ENCODE results near the gene TRAPPC10.

TRAPPC10 gene

DNA sequence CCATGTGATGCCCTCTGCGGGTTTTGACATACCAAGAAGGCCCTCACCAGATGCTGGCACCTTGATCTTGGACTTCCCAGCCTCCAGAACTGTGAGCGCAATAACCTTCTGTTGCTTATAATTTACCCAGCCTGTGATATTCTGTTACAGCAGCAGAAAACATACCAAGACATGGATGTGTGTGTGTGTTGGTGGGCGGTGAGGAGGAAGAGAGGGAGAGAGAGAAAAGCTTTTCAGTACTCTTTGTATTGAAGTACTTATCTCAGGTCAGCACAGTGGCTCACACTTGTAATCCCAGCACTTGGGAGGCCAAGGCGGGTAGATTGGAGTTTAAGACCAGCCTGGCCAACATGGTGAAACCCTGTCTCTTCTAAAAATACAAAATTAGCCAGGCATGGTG, 23.1 kb downstream of the TRAPPC10 start:
- no peak for DNase-seq (ENCODE audit: low read depth, low spot score)
- Histone ChIP-seq H3K27me3 (ENCODE audit: control insufficient read depth, insufficient read depth, low read length) (no peaks in the 10 kb centered on the region), H3K4me3 (ENCODE audit: low read length) (no peak overlapping the region), H3K36me3 (ENCODE audit: control insufficient read depth, insufficient read depth, low read length) (peaks cover 13% of the 10 kb centered on the region; the same call in 1 of the 2 replicates), H3K27ac (ENCODE audit: low read length) (no peak overlapping the region), H3K9me3 (ENCODE audit: control insufficient read depth, insufficient read depth, low read length) (no peaks in the 10 kb centered on the region), H3K4me1 (ENCODE audit: control insufficient read depth, insufficient read depth, low read length) (no peaks in the 10 kb centered on the region)
- WGBS (ENCODE audit: insufficient coverage, insufficient read length): no CpG with 5 or more reads among the region's 4 CpGs

- Histone ChIP-seq H3K36me3 (ENCODE audit: control insufficient read depth, insufficient read depth, low read length) (peaks cover 13% of the 10 kb centered on the region; the same call in 1 of the 2 replicates), H3K9me3 (ENCODE audit: control insufficient read depth, insufficient read depth, low read length) (no peaks in the 10 kb centered on the region), H3K4me3 (ENCODE audit: low read length) (no peak overlapping the region), H3K27me3 (ENCODE audit: control insufficient read depth, insufficient read depth, low read length) (no peaks in the 10 kb centered on the region), H3K27ac (ENCODE audit: low read length) (no peak overlapping the region), H3K4me1 (ENCODE audit: control insufficient read depth, insufficient read depth, low read length) (no peaks in the 10 kb centered on the region)
- no peak for DNase-seq (ENCODE audit: low read depth, low spot score)
- 100% methylated on average over 3 of the region's 14 CpGs for WGBS (ENCODE audit: insufficient coverage, insufficient read length)
Observed at GRCh38 chr21:44038063-44038462, 26.0 kb downstream of the TRAPPC10 start.

GRCh38 chr21:44039828-44040227, 27.7 kb downstream of the TRAPPC10 start:
- Histone ChIP-seq H3K9me3 (ENCODE audit: control insufficient read depth, insufficient read depth, low read length) (no peaks in the 10 kb centered on the region), H3K36me3 (ENCODE audit: control insufficient read depth, insufficient read depth, low read length) (peaks cover 10% of the 10 kb centered on the region; the same call in 1 of the 2 replicates), H3K27ac (ENCODE audit: low read length) (no peak overlapping the region), H3K4me3 (ENCODE audit: low read length) (no peak overlapping the region), H3K27me3 (ENCODE audit: control insufficient read depth, insufficient read depth, low read length) (no peaks in the 10 kb centered on the region), H3K4me1 (ENCODE audit: control insufficient read depth, insufficient read depth, low read length) (no peaks in the 10 kb centered on the region)
- no peak for DNase-seq (ENCODE audit: low read depth, low spot score)
- no CpG with 5 or more reads among the region's 5 CpGs for WGBS (ENCODE audit: insufficient coverage, insufficient read length)

DNA sequence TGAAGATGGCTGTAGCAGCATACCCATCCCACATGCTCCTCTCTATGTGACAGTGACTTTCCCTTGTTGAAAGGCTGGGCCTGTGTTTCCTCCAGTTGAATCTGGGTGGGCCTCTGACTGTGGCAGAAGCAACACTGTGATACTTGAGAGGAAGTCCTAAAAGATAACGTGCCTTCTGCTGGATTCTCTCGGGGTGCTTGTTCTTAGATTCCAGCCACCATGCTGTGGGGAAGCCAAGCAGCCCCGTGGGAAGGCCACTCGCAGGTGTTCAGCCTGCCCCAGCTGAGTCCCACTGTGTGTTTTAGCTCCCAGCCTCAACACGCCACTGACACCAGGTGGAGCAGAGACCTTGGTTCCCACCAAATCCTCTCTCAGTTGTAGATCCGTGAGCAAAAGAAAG, 31.5 kb downstream of the TRAPPC10 start:
- DNase-seq (ENCODE audit: low read depth, low spot score): no peak
- no peaks in the 10 kb centered on the region for H3K9me3 ChIP-seq (ENCODE audit: control insufficient read depth, insufficient read depth, low read length)
- WGBS (ENCODE audit: insufficient coverage, insufficient read length): no CpG with 5 or more reads among the region's 6 CpGs
- no peaks in the 10 kb centered on the region for H3K27me3 ChIP-seq (ENCODE audit: control insufficient read depth, insufficient read depth, low read length)
- no peak overlapping the region for H3K4me3 ChIP-seq (ENCODE audit: low read length)
- H3K36me3 ChIP-seq (ENCODE audit: control insufficient read depth, insufficient read depth, low read length): no peaks in the 10 kb centered on the region
- no peak overlapping the region for H3K27ac ChIP-seq (ENCODE audit: low read length)
- no peaks in the 10 kb centered on the region for H3K4me1 ChIP-seq (ENCODE audit: control insufficient read depth, insufficient read depth, low read length)

GRCh38 chr21:44046734-44047133, 34.6 kb downstream of the TRAPPC10 start:
- no peaks in the 10 kb centered on the region for H3K4me1 ChIP-seq (ENCODE audit: control insufficient read depth, insufficient read depth, low read length)
- H3K27me3 ChIP-seq (ENCODE audit: control insufficient read depth, insufficient read depth, low read length): no peaks in the 10 kb centered on the region
- DNase-seq (ENCODE audit: low read depth, low spot score): no peak
- no peak overlapping the region for H3K27ac ChIP-seq (ENCODE audit: low read length)
- no peaks in the 10 kb centered on the region for H3K36me3 ChIP-seq (ENCODE audit: control insufficient read depth, insufficient read depth, low read length)
- no peak overlapping the region for H3K4me3 ChIP-seq (ENCODE audit: low read length)
- H3K9me3 ChIP-seq (ENCODE audit: control insufficient read depth, insufficient read depth, low read length): no peaks in the 10 kb centered on the region
- no CpG with 5 or more reads among the region's 18 CpGs for WGBS (ENCODE audit: insufficient coverage, insufficient read length)

DNA sequence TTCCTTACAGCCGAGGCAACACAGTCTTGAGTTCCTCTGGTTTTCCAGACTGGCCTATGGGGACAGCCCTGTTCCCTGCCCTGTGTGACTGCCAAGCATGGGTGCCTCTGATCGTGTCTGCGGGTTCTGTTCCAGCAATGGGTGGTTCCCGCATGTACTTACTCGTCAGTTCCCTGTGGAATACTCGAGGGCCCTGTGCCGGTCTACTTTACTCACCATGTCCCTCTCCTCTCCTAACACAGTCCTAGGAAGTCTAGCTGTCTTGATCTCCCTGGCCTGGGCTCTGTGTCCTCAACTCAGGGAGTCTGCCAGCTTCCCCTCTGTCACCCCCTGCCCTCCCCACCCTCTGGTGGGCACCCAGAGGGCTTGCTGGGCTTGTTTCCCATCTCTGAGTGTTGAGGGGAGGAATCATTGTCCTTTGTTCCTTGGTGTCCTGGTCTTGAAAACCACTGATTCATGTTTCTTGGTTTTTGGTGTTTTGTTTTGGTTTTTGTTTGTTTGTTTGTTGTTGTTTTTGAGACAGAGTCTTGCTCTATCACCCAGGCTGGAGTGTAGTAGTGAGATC, 36.0 kb downstream of the TRAPPC10 start:
- H3K27ac ChIP-seq (ENCODE audit: low read length): no peak overlapping the region
- no CpG with 5 or more reads among the region's 7 CpGs for WGBS (ENCODE audit: insufficient coverage, insufficient read length)

DNA sequence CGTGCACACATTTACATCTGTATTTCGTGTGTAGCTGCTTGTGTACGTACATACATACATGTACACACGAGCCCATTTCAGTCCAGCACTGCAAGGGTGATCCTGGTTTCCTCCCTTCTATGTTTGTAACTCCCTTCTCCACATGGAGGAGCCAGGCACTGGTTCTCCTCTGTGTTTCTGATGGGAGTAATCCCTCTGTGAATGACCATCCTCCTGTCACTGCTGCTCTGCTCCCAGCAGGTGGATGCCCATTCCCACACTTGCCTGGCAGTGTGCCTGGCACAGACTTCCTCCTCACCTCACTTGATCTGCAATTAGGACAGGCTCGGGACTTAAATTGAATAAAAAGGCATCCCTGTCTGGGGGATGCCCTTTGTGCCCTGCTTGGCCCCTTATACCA, 37.1 kb downstream of the TRAPPC10 start:
- Histone ChIP-seq H3K9me3 (ENCODE audit: control insufficient read depth, insufficient read depth, low read length) (no peaks in the 10 kb centered on the region), H3K36me3 (ENCODE audit: control insufficient read depth, insufficient read depth, low read length) (no peaks in the 10 kb centered on the region; the same call in 1 of the 2 replicates), H3K4me1 (ENCODE audit: control insufficient read depth, insufficient read depth, low read length) (no peaks in the 10 kb centered on the region), H3K27me3 (ENCODE audit: control insufficient read depth, insufficient read depth, low read length) (no peaks in the 10 kb centered on the region), H3K27ac (ENCODE audit: low read length) (no peak overlapping the region), H3K4me3 (ENCODE audit: low read length) (no peak overlapping the region)
- DNase-seq (ENCODE audit: low read depth, low spot score): no peak
- WGBS (ENCODE audit: insufficient coverage, insufficient read length): no CpG with 5 or more reads among the region's 5 CpGs

More for the DNA sequence above, 36.0 kb downstream of the TRAPPC10 start:
- no peaks in the 10 kb centered on the region; the same call in 1 of the 2 replicates for H3K36me3 ChIP-seq (ENCODE audit: control insufficient read depth, insufficient read depth, low read length)
- H3K9me3 ChIP-seq (ENCODE audit: control insufficient read depth, insufficient read depth, low read length): no peaks in the 10 kb centered on the region
- no peaks in the 10 kb centered on the region for H3K4me1 ChIP-seq (ENCODE audit: control insufficient read depth, insufficient read depth, low read length)
- no peak overlapping the region for H3K4me3 ChIP-seq (ENCODE audit: low read length)
- no peaks in the 10 kb centered on the region for H3K27me3 ChIP-seq (ENCODE audit: control insufficient read depth, insufficient read depth, low read length)
- no peak for DNase-seq (ENCODE audit: low read depth, low spot score)

GRCh38 chr21:44049606-44050005, 37.5 kb downstream of the TRAPPC10 start:
- Histone ChIP-seq H3K4me1 (ENCODE audit: control insufficient read depth, insufficient read depth, low read length) (no peaks in the 10 kb centered on the region), H3K9me3 (ENCODE audit: control insufficient read depth, insufficient read depth, low read length) (no peaks in the 10 kb centered on the region), H3K36me3 (ENCODE audit: control insufficient read depth, insufficient read depth, low read length) (no peaks in the 10 kb centered on the region; the same call in 1 of the 2 replicates), H3K27ac (ENCODE audit: low read length) (no peak overlapping the region), H3K4me3 (ENCODE audit: low read length) (no peak overlapping the region), H3K27me3 (ENCODE audit: control insufficient read depth, insufficient read depth, low read length) (no peaks in the 10 kb centered on the region)
- WGBS (ENCODE audit: insufficient coverage, insufficient read length): no CpG with 5 or more reads among the region's 3 CpGs
- no peak for DNase-seq (ENCODE audit: low read depth, low spot score)

- Histone ChIP-seq H3K4me1 (ENCODE audit: control insufficient read depth, insufficient read depth, low read length) (no peaks in the 10 kb centered on the region), H3K9me3 (ENCODE audit: control insufficient read depth, insufficient read depth, low read length) (no peaks in the 10 kb centered on the region), H3K4me3 (ENCODE audit: low read length) (no peak overlapping the region), H3K27me3 (ENCODE audit: control insufficient read depth, insufficient read depth, low read length) (no peaks in the 10 kb centered on the region), H3K27ac (ENCODE audit: low read length) (no peak overlapping the region), H3K36me3 (ENCODE audit: control insufficient read depth, insufficient read depth, low read length) (no peaks in the 10 kb centered on the region; the same call in 1 of the 2 replicates)
- WGBS (ENCODE audit: insufficient coverage, insufficient read length): no CpG with 5 or more reads among the region's 5 CpGs
- DNase-seq (ENCODE audit: low read depth, low spot score): no peak
Observed at GRCh38 chr21:44050276-44050675, 38.2 kb downstream of the TRAPPC10 start.

DNA sequence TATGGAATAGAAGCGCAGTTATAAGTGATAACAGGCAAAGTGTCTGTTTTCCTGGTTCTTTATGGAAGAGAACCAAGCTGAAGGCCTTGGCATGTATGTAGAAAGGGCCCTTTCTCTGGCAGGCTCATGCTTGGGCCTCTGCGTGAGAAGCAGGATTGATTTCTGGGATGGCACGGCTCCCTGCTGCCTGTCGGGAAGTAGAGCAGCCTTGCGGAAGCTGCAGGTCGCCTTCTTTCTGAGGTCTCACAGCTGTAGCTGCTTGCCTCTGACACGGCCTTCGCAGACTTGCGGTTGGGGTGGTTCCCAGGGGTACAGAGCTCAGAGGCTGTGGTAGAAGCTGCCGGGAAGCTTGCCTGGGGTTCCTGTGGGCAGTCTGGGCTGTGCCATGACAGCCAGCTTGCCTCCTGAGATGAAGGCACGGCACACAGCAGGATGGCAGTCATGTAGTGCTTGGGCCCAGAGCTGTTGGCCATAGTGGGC, 39.4 kb downstream of the TRAPPC10 start:
- Histone ChIP-seq H3K27ac (ENCODE audit: low read length) (no peak overlapping the region), H3K27me3 (ENCODE audit: control insufficient read depth, insufficient read depth, low read length) (no peaks in the 10 kb centered on the region), H3K36me3 (ENCODE audit: control insufficient read depth, insufficient read depth, low read length) (no peaks in the 10 kb centered on the region; the same call in 1 of the 2 replicates), H3K9me3 (ENCODE audit: control insufficient read depth, insufficient read depth, low read length) (no peaks in the 10 kb centered on the region), H3K4me3 (ENCODE audit: low read length) (no peak overlapping the region), H3K4me1 (ENCODE audit: control insufficient read depth, insufficient read depth, low read length) (no peaks in the 10 kb centered on the region)
- no peak for DNase-seq (ENCODE audit: low read depth, low spot score)
- no CpG with 5 or more reads among the region's 11 CpGs for WGBS (ENCODE audit: insufficient coverage, insufficient read length)

Measured in iPS DF 6.9 (cell line).